Nephron progenitor cell (in vitro differentiated cells): ENCODE measurements around the gene DGKD.

ENCODE experiments used
- DNase-seq: peaks from one replicate; pipeline ENCODE4 v3.0.0; 2021
- H3K27ac Mint-ChIP-seq: 2 replicates; pipeline ENCODE4 v1.8.0; 2021; ENCODE audit warnings: mild to moderate bottlenecking, moderate library complexity, mixed read lengths
- H3K27me3 Mint-ChIP-seq: 2 replicates; pipeline ENCODE4 v1.8.0; 2021; ENCODE audit warnings: mild to moderate bottlenecking, low read depth, mixed read lengths; ENCODE audit not compliant: poor library complexity
- H3K36me3 Mint-ChIP-seq: 2 replicates; pipeline ENCODE4 v1.8.0; 2021; ENCODE audit warnings: low read depth, mixed read lengths
- H3K4me1 Mint-ChIP-seq: 2 replicates; pipeline ENCODE4 v1.8.0; 2021; ENCODE audit warnings: mixed read lengths
- H3K4me3 Mint-ChIP-seq: 2 replicates; pipeline ENCODE4 v1.8.0; 2021; ENCODE audit warnings: mild to moderate bottlenecking, moderate library complexity, mixed read lengths
- H3K9me3 Mint-ChIP-seq: 2 replicates; pipeline ENCODE4 v1.8.0; 2021; ENCODE audit warnings: mild to moderate bottlenecking, moderate library complexity, mixed read lengths
- CTCF ChIP-seq: fragments of 200-600 bp; sonication (generic); IDR thresholded peaks from 2 replicates; pipeline ENCODE4 v1.5.0; 2021; ENCODE audit warnings: antibody characterized with exemption

The DGKD gene

GRCh38 chr2:233409286-233409991 is 55.1 kb downstream of the DGKD start:
- H3K4me3 Mint-ChIP-seq: no peak overlapping the region
- TF ChIP-seq CTCF: no peak
- peaks cover 4% of the 10 kb centered on the region for H3K27me3 Mint-ChIP-seq
- H3K4me1 Mint-ChIP-seq: no peaks in the 10 kb centered on the region
- H3K27ac Mint-ChIP-seq: peak overlapping the region; percentile 46
- DNase-seq: no peak
- H3K36me3 Mint-ChIP-seq: peaks cover 76% of the 10 kb centered on the region
- peaks cover 37% of the 10 kb centered on the region for H3K9me3 Mint-ChIP-seq

GRCh38 chr2:233410196-233410760 is 56.0 kb downstream of the DGKD start:
- Mint-ChIP-seq H3K36me3 (peaks cover 78% of the 10 kb centered on the region), H3K9me3 (peaks cover 37% of the 10 kb centered on the region), H3K27me3 (peaks cover 4% of the 10 kb centered on the region), H3K4me3 (no peak overlapping the region), H3K27ac (no peak overlapping the region), H3K4me1 (no peaks in the 10 kb centered on the region)
- TF ChIP-seq CTCF: no peak
- no peak for DNase-seq

GRCh38 chr2:233411162-233411561 is 56.9 kb downstream of the DGKD start:
- H3K27me3 Mint-ChIP-seq: peaks cover 4% of the 10 kb centered on the region
- H3K9me3 Mint-ChIP-seq: peaks cover 37% of the 10 kb centered on the region
- H3K36me3 Mint-ChIP-seq: peaks cover 77% of the 10 kb centered on the region
- no peak for TF ChIP-seq CTCF
- no peak for DNase-seq
- H3K27ac Mint-ChIP-seq: no peak overlapping the region
- no peaks in the 10 kb centered on the region for H3K4me1 Mint-ChIP-seq
- H3K4me3 Mint-ChIP-seq: no peak overlapping the region

GRCh38 chr2:233412405-233412804 is 58.1 kb downstream of the DGKD start:
- TF ChIP-seq CTCF: no peak
- Mint-ChIP-seq H3K36me3 (peaks cover 68% of the 10 kb centered on the region), H3K4me3 (no peak overlapping the region), H3K27me3 (peaks cover under 1% of the 10 kb centered on the region), H3K4me1 (no peaks in the 10 kb centered on the region), H3K9me3 (peaks cover 37% of the 10 kb centered on the region), H3K27ac (no peak overlapping the region)
- no peak for DNase-seq

- Mint-ChIP-seq H3K4me1 (no peaks in the 10 kb centered on the region), H3K27me3 (peaks cover 4% of the 10 kb centered on the region), H3K36me3 (peaks cover 68% of the 10 kb centered on the region), H3K4me3 (no peak overlapping the region), H3K9me3 (peaks cover 37% of the 10 kb centered on the region), H3K27ac (no peak overlapping the region)
- no peak for DNase-seq
- no peak for TF ChIP-seq CTCF
Observed at GRCh38 chr2:233413046-233413445, 58.8 kb downstream of the DGKD start.
